WI38 (cell line): ENCODE results near the gene CPNE7.

Experiments
- H3K4me3 ChIP-seq: 2 replicates; pipeline ENCODE4 v1.5.1; 2011; ENCODE audit warnings: low read depth, mild to moderate bottlenecking, control low read depth, low read length
- TF ChIP-seq, protein P1 (sequence below): IDR thresholded peaks from 2 replicates; pipeline ENCODE4 v1.5.1; 2012; ENCODE audit warnings: low read depth, mild to moderate bottlenecking, control low read depth, low read length

CPNE7 gene

GRCh38 chr16:89639385-89639784, 63.8 kb downstream of the CPNE7 start:
- TF ChIP-seq, protein P1, sequence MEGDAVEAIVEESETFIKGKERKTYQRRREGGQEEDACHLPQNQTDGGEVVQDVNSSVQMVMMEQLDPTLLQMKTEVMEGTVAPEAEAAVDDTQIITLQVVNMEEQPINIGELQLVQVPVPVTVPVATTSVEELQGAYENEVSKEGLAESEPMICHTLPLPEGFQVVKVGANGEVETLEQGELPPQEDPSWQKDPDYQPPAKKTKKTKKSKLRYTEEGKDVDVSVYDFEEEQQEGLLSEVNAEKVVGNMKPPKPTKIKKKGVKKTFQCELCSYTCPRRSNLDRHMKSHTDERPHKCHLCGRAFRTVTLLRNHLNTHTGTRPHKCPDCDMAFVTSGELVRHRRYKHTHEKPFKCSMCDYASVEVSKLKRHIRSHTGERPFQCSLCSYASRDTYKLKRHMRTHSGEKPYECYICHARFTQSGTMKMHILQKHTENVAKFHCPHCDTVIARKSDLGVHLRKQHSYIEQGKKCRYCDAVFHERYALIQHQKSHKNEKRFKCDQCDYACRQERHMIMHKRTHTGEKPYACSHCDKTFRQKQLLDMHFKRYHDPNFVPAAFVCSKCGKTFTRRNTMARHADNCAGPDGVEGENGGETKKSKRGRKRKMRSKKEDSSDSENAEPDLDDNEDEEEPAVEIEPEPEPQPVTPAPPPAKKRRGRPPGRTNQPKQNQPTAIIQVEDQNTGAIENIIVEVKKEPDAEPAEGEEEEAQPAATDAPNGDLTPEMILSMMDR = no peak
- no peak overlapping the region for H3K4me3 ChIP-seq

GRCh38 chr16:89641458-89642119, 66.0 kb downstream of the CPNE7 start:
- H3K4me3 ChIP-seq = no peak overlapping the region
- TF ChIP-seq, protein P1 = no peak

DNA sequence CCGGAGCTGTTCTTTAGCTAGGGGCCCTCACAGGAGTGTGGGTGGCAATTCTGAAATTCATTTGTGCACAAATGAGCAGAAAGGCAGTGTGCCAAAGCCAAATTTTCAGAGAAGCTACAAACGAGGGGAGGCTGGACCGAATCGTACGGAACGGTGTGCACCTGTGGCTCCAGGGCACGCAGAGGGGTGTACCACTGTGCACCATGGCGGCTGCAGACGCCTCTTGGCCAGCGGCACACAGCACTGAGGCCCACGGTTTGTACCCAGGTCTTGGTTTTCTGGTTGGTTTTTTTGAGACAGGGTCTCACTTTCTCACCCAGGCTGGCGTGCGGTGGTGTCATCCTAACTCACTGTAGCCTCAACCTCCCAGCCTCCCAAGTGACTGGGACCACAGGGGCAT, 67.0 kb downstream of the CPNE7 start:
- TF ChIP-seq, protein P1 = no peak
- no peak overlapping the region for H3K4me3 ChIP-seq

GRCh38 chr16:89643769-89644300, 68.3 kb downstream of the CPNE7 start:
- H3K4me3 ChIP-seq = no peak overlapping the region
- TF ChIP-seq, protein P1 = no peak

DNA sequence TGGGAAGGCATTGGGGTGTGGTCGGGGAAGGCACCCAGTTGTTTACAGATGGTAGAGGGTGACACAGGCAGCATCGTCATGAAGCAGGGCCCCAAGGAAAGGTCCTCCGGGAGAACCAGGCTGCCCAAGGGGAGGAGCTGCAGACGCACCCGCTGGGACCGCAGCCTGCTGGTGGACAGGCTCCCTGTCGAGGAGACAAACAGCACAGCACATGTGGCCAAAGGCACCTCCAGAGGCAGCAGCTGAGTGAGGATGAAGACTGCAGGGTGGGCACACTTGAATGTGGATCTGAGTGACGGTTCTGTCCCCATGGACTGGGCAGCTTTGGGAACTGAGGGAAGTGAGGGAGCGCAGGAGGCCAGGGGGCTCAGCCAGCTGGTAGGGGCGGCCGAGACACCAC, 69.6 kb downstream of the CPNE7 start:
- H3K4me3 ChIP-seq = no peak overlapping the region
- TF ChIP-seq, protein P1 = no peak

GRCh38 chr16:89646270-89646669, 70.7 kb downstream of the CPNE7 start:
- TF ChIP-seq, protein P1 = no peak
- no peak overlapping the region for H3K4me3 ChIP-seq
